Measurements from ENCODE around the gene TENM3.
A peak's percentile ranks its signal among the peaks of the same experiment; 100 is the strongest.

Gene TENM3

GRCh38 chr4:182822554-182822953 is 579.4 kb downstream of the TENM3 start:
- Histone ChIP-seq H3K4me3 (ENCODE audit: severe bottlenecking) (no peak overlapping the region), H3K27ac (ENCODE audit: poor library complexity, severe bottlenecking) (no peak overlapping the region), H3K4me1 (ENCODE audit: insufficient read depth, poor library complexity, severe bottlenecking) (peaks cover 11% of the 10 kb centered on the region), H3K36me3 (ENCODE audit: low read depth) (peaks cover 16% of the 10 kb centered on the region), H3K27me3 (ENCODE audit: insufficient read depth, poor library complexity, severe bottlenecking) (no peaks in the 10 kb centered on the region), H3K9me3 (ENCODE audit: severe bottlenecking) (no peaks in the 10 kb centered on the region)
- DNase-seq (ENCODE audit: low spot score) (no peak), ATAC-seq (ENCODE audit: low read depth) (no peak; the same call in 2 of the 3 replicates)
- TF ChIP-seq, protein P1, sequence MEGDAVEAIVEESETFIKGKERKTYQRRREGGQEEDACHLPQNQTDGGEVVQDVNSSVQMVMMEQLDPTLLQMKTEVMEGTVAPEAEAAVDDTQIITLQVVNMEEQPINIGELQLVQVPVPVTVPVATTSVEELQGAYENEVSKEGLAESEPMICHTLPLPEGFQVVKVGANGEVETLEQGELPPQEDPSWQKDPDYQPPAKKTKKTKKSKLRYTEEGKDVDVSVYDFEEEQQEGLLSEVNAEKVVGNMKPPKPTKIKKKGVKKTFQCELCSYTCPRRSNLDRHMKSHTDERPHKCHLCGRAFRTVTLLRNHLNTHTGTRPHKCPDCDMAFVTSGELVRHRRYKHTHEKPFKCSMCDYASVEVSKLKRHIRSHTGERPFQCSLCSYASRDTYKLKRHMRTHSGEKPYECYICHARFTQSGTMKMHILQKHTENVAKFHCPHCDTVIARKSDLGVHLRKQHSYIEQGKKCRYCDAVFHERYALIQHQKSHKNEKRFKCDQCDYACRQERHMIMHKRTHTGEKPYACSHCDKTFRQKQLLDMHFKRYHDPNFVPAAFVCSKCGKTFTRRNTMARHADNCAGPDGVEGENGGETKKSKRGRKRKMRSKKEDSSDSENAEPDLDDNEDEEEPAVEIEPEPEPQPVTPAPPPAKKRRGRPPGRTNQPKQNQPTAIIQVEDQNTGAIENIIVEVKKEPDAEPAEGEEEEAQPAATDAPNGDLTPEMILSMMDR (IDR thresholded peaks at IDR 0.05; ENCODE audit: poor library complexity, severe bottlenecking) = no peak

- TF ChIP-seq, protein P1 (IDR thresholded peaks at IDR 0.05; ENCODE audit: poor library complexity, severe bottlenecking) = no peak
- no peak for DNase-seq (ENCODE audit: low spot score)
- H3K27ac ChIP-seq (ENCODE audit: poor library complexity, severe bottlenecking) = no peak overlapping the region
- H3K36me3 ChIP-seq (ENCODE audit: low read depth) = peaks cover 11% of the 10 kb centered on the region
- H3K9me3 ChIP-seq (ENCODE audit: severe bottlenecking) = no peaks in the 10 kb centered on the region
- ATAC-seq (ENCODE audit: low read depth) = no peak
- no peak overlapping the region for H3K4me3 ChIP-seq (ENCODE audit: severe bottlenecking)
- H3K27me3 ChIP-seq (ENCODE audit: insufficient read depth, poor library complexity, severe bottlenecking) = no peaks in the 10 kb centered on the region
- peaks cover 5% of the 10 kb centered on the region for H3K4me1 ChIP-seq (ENCODE audit: insufficient read depth, poor library complexity, severe bottlenecking)
These were observed 580.4 kb downstream of the TENM3 start for GRCh38 chr4:182823576-182823975.

DNA sequence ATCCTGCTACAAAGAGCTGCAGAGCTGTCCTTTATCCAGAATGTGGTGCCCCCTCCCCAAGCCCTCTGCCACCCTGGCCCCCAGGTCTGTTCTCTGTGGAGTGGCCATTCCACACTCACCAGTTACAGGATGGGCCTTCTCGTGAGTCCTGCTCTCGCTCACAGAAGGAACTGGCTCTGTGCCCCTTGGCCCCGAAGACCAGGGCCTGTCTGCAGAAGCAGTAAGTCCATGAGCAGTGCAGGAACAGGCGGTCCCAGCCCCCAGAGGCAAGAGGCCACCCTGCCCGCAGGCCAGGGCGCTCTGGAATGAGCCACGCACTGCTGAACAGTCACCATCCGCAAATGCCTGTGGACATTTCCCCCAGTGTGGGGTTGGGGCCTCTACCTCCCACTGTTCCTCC is 581.8 kb downstream of the TENM3 start:
- TF ChIP-seq, protein P1 (IDR thresholded peaks at IDR 0.05; ENCODE audit: poor library complexity, severe bottlenecking) = no peak

GRCh38 chr4:182825786-182826185 is 582.6 kb downstream of the TENM3 start:
- ATAC-seq (ENCODE audit: low read depth) (no peak), DNase-seq (ENCODE audit: low spot score) (peak; percentile 33)
- no peak overlapping the region for H3K27ac ChIP-seq (ENCODE audit: poor library complexity, severe bottlenecking)
- no peaks in the 10 kb centered on the region for H3K4me1 ChIP-seq (ENCODE audit: insufficient read depth, poor library complexity, severe bottlenecking)
- no peaks in the 10 kb centered on the region for H3K27me3 ChIP-seq (ENCODE audit: insufficient read depth, poor library complexity, severe bottlenecking)
- no peaks in the 10 kb centered on the region; the same call in 1 of the 2 replicates for H3K36me3 ChIP-seq (ENCODE audit: low read depth)
- TF ChIP-seq, protein P1 (IDR thresholded peaks at IDR 0.05; ENCODE audit: poor library complexity, severe bottlenecking) = no peak
- H3K9me3 ChIP-seq (ENCODE audit: severe bottlenecking) = no peaks in the 10 kb centered on the region
- H3K4me3 ChIP-seq (ENCODE audit: severe bottlenecking) = no peak overlapping the region

More for the DNA sequence above, 581.8 kb downstream of the TENM3 start:
- H3K9me3 ChIP-seq (ENCODE audit: severe bottlenecking) = no peaks in the 10 kb centered on the region
- H3K27ac ChIP-seq (ENCODE audit: poor library complexity, severe bottlenecking) = no peak overlapping the region
- no peak for ATAC-seq (ENCODE audit: low read depth)
- peaks cover 3% of the 10 kb centered on the region; the same call in 1 of the 2 replicates for H3K36me3 ChIP-seq (ENCODE audit: low read depth)
- peak; percentile 30 for DNase-seq (ENCODE audit: low spot score)
- no peak overlapping the region for H3K4me3 ChIP-seq (ENCODE audit: severe bottlenecking)
- H3K4me1 ChIP-seq (ENCODE audit: insufficient read depth, poor library complexity, severe bottlenecking) = no peaks in the 10 kb centered on the region
- no peaks in the 10 kb centered on the region for H3K27me3 ChIP-seq (ENCODE audit: insufficient read depth, poor library complexity, severe bottlenecking)

DNA sequence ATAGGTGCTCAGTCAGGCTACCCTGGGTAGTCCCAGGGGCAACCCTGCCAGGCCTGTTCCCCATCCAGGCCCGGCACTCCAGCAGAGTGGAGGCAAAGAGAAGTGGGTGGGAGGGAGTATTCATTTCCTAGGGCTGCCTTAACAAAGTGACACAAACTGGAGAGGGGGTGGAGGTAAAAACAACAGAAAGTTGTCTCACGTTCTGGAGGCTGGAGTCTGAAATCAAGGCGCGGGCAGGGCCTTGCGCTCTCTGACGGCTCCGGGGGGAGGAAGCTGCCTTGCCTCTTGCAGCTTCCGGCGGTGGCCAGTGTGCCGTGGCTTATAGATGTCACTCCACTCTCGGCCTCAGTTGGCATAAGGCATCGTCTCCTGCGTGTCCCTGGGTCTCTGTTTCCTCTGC is 583.2 kb downstream of the TENM3 start:
- TF ChIP-seq, protein P1 (IDR thresholded peaks at IDR 0.05; ENCODE audit: poor library complexity, severe bottlenecking) = no peak
- DNase-seq (ENCODE audit: low spot score) (peak; percentile 47), ATAC-seq (ENCODE audit: low read depth) (no peak)
- no peaks in the 10 kb centered on the region for H3K9me3 ChIP-seq (ENCODE audit: severe bottlenecking)
- H3K27me3 ChIP-seq (ENCODE audit: insufficient read depth, poor library complexity, severe bottlenecking) = no peaks in the 10 kb centered on the region
- no peak overlapping the region for H3K4me3 ChIP-seq (ENCODE audit: severe bottlenecking)
- no peaks in the 10 kb centered on the region for H3K36me3 ChIP-seq (ENCODE audit: low read depth)
- H3K4me1 ChIP-seq (ENCODE audit: insufficient read depth, poor library complexity, severe bottlenecking) = no peaks in the 10 kb centered on the region
- H3K27ac ChIP-seq (ENCODE audit: poor library complexity, severe bottlenecking) = no peak overlapping the region

Measured in RWPE2 (cell line).